GM21529 (cell line): Measurements from ENCODE around the gene COLQ.

Experiments used
- ATAC-seq: cut with Tn5 transposase; IDR thresholded peaks from one replicate; pipeline ENCODE4 v1.9.1; 2021; ENCODE audit not compliant: unreplicated experiment

Gene COLQ

DNA sequence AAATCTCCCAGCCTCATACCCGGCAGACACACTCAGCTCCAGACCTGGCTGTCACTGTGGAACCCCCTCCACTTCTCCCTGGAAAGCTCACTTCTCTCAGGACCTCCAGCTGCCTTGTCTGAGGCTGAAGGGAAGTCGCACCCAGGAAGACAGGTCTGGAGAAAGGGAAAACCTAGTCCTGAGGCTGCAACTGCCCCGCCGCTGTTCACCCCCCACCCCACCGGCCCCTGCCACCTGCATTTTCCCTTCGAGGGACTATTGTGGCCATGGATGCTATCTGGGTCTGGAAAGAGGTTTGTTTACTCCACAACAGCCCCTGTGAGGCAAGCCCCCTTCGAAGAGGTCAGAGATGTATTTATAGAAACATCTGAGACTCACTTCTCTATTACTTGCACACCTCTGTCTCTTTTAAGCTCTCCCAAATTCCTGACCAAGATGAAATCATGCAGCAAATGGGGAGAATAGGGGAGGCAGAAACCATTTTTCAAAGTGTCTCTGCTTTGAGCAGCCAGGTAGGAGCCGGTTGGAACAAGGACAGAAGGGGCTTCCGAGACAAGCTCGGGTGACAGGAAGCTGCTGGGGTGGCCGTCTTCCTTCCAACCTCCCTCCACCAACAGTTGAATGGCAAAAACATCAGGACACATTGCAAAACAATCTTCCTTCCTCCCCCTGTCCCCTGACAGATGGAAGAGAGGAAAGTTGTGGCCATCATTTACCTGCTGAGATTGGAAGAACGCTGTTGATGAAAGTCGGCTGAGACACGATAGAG is 518 bp downstream of the COLQ start:
- no peak for ATAC-seq

DNA sequence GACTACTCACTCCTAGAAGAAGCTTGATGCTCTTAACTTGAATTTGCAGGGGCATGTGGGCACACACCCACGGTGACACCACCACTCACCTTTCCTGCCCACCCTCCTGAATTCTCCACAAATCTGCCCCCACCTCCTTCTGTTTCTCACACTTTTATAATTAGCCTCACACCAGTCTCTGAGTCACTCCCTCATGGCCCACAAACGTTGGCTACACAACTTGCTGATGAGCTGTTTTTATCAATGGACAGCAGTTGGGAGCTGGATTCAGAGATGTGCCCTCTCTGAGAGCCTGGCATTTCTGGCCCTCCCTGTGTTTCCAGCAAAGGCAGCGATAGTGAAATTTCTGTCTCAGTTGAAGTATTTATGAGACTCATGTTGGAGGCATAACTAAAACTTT is 1.3 kb downstream of the COLQ start:
- no peak for ATAC-seq

DNA sequence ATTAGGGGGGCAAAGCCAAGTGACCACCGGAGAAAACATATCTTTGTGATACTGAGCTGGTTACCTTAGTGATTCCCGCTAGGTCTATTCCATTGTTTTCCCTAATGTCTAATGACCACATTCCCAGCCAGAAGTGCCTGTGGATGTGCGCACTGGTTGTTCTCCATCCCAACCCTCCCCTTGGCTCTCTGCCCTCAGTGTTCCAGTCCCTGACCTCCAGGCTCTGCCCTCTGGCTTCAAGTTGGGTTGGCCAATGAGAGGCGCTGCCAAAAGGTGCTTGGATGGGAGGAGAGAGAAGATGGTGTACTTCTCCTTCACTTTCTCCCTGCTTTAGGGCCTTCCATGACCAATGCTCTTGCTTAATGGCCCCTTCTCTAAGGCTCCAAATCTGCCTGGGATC is 2.4 kb downstream of the COLQ start:
- ATAC-seq = no peak

DNA sequence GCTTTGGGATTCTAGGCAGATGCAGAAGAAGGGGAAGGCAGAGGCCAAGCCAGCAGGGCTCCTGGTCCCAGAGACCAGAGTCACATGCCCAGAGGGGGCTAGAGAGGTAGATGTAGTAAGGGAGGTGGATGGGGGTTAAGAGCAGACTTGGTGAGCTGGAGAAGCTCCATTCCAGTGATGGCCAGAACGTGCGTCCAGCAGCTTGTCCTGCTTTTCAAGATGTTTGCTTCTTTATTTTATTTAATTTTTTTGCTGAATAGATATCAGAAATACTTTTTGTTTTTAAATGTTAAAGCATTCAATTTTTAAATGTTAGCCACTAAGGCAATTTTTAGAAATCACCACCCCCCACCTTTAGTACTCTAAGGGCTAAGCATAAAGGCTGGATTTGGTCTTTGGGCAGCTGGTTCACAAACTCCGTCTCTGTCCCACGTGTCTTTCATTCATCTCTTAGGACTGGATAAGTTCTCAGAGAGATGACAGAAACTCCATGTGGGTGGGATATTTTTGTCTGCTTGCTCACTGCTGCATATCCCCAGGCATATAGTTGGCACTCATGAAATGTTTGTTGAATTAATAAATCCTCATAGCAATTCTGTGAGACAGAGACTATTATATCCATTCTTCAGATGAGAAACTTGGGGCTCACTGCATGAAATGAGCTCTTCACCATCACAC is 6.7 kb downstream of the COLQ start:
- no peak for ATAC-seq

DNA sequence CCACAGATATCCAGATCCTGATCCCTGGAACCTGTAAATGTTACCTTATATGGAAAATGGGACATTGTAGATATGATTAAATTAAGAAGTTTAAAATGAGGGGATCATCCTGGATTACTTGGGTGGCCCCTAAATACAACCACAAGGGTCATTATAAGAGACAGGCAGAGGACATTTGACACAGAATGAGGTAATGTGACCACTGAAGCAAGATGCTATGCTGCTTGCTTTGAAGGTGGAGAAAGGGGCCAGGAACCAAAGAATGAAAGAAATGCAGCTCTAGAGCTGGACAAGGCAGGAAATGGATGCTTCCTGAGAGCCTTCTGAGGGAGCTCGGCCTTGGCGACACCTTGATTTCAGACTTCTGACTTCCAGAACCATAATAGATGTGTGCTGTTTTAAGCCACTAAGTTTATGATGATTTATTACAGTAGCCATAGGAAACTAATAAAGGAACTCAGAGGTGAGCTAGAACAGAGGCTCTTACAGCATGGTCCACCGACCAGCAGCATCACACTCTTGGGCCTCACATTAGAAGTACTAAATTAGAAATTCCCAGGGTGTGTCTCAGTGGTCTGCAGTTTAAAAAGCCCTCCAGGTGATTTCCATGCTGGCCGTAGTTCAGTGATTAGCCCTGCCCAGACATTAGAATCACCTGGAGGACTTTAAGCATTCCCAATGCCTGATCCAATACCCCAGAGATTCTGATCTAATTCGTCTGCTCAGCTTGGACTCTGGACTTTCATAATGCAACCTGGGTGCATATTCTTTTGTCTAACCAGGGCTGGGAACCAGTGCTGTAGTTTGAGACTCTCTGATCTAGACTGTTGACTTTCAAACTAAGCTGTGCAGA is 7.5 kb downstream of the COLQ start:
- no peak for ATAC-seq

DNA sequence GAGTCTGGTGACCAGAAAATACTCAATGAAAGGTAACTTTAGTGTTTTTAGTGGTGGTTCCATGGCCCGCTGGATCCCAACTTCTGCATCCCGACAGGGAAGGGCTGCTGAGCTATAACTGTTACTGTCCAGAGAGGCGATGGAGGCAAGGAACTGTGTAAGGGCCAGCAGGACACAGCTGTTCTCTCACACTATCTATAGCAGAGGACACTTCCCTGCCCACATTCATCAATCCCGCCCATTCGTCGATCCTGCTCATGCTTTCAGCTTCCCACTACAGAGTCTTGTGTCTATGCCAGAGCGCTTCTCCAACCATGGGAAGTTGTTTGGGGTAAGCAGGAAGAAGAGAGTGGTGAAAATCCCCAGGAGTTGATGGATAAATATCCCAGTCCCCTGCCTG is 8.4 kb downstream of the COLQ start:
- no peak for ATAC-seq

DNA sequence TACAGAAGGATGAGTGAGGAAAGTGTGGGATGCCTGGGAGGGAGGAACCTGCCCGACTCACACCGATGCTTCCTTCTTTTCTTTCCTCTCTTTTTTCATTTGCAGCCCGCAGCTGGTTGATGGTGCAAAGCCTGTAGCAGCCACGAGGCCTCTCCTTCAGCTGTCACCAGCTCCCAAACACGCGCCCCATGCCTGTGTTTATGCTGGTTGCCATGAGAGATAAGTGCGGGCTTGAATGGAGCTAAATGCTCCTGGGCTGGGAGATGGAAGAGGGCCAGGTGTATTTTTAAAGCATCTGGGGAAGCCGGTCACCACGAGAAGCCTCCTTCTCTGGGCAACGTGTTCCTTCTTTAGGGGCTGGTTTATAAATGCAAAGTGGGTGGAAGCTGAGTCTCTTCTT is 9.3 kb downstream of the COLQ start:
- ATAC-seq = no peak

DNA sequence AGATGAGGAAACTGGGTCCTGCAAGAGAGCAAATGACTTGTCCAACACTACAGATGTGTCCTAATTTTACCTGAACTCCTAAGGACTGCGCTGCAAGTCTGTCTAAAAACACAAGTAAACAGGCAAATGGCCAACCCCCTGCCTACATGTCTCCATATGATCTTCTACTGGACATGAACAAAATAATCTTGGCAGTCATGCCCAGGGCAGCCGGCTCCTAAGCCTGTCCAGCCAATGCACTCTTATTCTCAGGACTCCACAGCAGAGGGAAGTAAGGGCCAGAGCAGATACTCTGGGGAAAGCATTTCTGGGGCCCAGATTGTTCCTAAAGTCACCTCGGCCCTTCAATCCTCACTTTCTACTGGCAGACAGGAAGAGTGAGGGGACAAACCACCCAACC is 10.3 kb downstream of the COLQ start:
- no peak for ATAC-seq

DNA sequence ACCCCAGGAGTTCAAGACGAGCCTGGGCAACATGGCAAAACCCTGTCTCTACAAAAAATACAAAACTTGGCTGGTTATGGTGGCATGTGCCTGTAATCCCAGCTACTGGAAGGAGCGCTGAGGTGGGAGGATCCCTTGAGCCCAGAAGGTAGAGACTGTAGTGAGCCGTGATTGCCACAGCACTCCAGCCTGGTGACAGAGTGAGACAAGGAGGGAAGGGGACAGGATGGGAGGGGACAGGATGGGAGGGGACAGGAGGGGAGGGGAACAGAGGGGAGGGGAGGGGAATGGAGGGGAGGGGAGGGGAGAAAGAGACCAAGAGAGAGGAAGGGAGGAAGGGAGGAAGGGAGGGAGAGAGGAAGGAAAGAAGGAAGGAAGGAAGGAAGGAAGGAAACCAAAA is 11.0 kb downstream of the COLQ start:
- ATAC-seq = no peak

DNA sequence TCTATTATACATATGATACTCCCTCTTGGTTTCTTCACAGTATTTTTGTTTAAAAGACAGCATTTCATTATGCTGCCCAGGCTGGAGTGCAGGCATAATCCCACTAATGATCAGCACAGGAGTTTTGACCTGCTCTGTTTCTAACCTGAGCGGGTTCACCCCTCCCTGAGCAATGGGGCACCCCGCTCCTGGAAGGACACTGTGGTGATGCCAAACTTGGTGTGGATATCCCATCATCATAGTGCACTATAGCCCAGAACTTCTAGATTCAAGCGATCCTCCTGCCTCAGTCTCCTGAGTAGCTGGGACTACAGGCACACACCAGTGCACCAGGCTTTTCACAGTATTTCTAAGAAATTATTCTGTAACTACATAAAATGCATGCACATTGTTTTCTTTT is 14.9 kb downstream of the COLQ start:
- no peak for ATAC-seq

DNA sequence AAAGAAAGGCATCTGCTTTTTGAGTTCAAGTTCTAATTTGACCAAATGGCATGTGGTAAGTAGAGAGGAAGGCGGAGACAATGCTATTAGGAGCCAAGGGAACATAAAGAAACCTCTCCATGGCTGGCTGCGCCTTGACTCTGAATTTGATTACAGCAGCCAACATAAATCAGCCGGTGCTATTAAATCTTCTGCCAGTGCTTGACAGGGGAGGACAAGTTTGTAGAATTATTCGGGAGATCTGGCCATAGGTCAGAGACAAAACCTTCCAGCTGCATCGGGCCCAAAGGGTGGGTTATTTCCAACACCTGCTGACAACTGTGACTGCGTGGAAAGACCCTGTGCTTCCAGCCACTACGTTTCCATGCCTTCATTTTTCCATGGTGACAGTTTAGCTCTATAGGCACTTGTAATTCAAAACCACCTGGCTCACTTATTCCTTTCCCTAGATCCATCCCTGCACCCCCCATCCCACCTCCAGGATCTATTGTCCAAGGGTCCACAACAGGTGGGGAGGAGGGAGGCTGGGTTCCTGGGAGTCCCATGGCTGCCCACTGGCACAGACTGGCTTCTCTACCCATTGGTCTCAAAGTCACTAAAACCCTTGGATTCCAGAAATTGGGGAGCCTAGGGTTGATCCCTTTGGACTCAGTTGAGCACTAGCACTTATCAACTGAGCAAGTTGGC is 15.9 kb downstream of the COLQ start:
- no peak for ATAC-seq

DNA sequence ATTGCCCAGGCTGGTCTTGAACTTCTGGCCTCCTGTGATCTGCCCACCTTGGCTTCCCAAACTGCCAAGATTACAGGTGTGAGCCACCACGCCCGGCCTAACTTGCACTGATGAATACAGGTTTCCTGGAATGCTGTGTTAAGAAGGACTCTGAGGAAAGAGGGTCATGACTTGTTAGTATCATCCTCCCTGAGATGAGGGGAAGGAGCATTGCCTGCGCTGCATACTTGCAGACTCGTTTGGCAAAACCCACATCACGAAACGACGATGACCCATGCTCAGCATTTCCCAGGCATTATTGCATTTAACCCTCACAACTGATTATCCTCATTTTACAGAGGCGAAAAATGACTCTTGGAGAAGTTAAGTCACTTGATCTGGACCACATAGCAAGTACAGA is 18.9 kb downstream of the COLQ start:
- no peak for ATAC-seq

DNA sequence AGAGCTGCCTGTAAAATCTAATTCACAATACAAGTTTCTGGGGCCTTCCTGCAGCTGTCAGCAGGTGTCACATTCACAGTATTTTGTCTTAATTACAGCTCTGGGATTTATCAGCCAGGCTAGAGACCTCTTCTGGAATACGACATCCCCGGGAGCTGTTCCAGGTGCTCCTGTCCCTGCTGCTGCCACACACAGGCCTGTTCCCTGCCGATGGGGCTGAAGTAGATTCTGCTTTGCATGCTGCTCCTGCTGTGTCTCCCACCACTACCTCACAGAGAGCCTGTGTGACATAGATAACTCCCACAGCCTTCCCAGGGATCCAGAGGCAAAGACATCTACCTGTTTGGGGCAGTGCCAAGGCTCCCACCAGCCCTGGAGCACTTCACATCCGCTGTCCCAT is 20.4 kb downstream of the COLQ start:
- no peak for ATAC-seq

DNA sequence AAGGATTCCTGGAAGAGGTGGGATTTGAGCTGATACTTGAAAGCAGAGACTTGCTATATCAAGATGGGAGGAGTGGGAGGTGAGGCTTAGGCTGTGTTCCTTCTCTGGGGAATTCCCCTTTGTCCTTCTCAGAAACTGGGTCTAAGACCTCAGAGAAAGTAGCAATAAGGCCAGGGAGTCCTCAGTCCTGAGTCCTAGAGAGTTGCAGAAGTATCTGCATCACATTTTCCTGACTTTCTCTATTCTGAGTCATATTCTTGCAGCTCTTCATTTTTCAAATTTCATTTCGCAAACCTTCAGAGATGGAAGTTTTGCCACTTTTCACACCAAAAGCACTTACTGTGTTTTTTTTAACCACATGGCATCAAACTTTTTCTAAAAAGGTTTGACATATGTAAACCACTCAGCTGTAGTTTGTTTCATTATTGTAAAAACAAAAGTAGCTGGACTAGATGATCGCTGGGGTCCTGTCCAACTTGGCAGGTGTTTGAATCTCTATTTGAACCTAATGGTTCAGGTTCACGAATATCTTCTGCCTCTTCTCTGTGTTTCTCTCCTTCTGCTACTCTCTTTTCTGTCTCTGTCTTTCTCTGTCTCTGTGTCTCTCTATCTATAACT is 21.3 kb downstream of the COLQ start:
- peak; percentile 66 for ATAC-seq

DNA sequence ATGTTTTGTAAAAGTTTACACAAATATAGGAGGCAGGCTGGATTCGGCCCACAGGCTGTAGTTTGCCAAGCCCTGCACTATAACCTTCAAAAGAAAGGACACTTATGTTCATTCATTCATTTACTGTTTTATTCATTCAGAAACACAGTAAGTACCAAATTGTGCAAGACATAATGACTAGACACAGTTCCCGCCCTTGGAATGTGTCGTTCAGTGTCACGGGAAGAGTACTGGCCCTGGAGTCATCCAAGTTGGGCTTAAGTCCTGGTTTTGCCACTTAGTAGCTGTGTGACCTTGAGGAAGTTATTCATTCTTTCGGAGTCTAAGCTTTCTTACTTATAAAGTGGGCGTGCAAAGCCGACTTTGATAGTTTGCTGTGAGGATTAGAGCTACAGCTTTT is 22.0 kb downstream of the COLQ start:
- ATAC-seq = no peak

DNA sequence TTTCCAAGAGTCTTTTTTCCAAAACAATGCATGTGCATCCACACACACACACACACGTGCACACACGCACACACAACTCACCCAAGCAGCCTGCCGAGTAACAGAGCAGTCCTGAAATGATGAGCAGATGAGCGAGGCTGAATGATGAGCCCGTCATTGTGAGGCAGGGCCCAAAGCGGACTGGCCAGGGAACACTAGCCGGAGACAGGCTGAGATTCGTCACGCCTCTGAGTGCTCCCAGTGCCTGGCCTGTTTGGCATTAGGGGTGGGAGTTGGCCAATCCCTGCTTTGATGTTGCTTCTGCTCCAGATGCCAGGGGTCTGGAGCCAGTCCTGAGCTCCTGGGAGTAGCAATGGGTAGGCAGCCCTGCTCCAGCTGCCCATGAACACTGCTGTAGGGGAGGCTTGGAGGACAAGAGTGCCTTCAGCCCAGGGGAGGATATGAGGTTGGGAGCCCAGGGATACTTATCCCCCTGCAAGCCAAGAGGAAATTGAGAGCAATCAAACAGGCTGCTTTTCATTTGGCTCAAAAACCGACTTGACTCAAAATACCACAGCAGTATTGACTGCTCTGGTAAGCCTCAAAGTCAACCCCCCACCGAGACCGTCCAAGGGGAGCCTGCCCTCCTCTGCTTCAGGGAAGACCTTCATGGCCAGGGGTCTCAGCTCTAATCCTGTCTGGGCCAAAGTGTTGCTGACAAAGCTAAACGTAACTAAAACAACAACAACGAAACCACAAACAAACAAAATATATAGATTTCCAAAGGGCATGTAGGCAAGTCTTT is 22.9 kb downstream of the COLQ start:
- no peak for ATAC-seq

DNA sequence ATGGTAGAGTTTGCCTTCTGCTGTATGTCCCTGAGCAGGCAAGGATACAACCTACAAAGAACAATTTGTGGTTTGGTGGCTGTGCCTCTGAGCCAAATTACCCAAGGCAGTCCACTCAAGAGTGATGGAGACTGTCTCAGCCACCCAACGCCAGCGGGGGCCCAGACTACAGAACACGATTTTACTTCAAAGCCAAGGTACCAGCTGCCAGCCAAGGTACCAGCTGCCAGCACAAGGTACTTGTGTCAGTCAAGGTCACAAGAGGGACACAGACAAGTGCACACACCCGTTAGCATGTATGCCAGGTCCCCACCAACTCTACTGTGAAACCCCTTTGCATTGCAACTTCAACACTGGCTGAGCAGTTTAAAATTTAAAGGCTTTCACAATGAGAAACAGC is 23.5 kb downstream of the COLQ start:
- ATAC-seq = no peak

DNA sequence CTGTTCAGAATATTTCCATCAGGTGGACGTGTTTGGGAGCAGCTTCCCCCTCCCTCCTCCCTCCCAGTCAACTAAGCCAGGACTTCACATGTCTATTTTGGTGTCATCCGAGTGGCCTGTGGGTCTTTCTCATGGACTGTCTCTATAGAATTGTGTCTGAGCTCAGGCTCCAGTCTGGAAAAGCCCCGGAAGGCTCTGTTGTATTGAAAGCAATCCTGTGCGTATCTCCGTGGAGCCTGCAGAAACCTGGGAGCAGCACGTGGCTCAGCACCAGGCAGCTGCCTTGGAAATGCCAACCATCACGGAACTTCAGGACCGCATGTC is 25.2 kb downstream of the COLQ start:
- no peak for ATAC-seq

DNA sequence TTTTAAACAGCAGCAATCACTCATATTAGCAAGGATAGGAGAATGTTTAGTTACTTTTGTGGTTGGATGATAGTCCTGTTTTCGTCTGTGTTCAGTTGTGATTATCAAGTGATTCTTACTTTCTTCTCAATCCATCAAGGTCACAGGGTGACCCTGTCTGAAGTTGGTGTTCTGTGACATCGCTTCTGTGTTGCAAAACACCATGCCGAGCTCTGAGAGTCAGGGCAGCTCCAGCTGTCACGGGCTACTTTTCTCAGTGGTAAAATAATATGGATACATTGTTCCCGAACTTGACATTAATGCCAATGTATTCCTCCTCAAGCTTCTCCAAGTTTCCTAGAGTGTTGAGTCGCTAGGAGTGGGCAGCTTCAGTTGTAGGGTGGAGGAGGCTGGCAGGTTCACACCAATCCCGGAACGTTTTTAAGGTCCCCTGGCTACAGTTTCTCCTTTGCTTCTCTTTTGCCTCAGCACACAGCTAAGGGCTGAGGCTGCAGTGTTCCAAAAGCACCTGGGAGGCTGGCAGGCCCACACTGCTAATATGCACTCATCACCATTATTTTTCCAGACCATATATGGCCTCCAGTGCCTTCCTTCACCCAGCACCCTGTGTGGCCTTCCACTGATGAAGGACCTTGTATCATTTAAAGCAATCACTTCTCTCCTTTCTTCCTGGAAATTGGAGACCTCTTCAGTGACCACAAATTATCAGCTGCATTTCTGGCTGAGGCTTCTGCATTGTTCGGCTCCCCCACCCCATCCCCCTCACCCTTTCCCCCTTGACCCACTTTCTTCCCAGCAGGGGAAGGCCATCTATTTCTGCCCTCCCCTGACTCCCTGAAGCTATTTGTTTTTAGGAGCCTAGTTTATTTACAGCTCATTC is 25.8 kb downstream of the COLQ start:
- ATAC-seq = no peak
